DOHH2 (cell line): ENCODE measurements around the gene SPTBN1.

Experiments
- H3F3A ChIP-seq: fragments of 200-600 bp; sonication (generic), shearing (Covaris generic); 2 replicates; pipeline ENCODE4 v1.6.0; 2016; ENCODE audit warnings: antibody characterized with exemption, mild to moderate bottlenecking; ENCODE audit not compliant: control insufficient read depth, insufficient read depth
- H3K27ac ChIP-seq: fragments of 200-600 bp; sonication (generic); 2 replicates; pipeline ENCODE4 v1.5.1; 2014; ENCODE audit warnings: low read depth, mild to moderate bottlenecking, low read length, moderate library complexity
- H3K27me3 ChIP-seq: fragments of 200-600 bp; sonication (generic); 2 replicates; pipeline ENCODE4 v1.6.1; 2014; ENCODE audit warnings: mild to moderate bottlenecking, low read length, mixed read lengths; ENCODE audit not compliant: control insufficient read depth
- H3K36me3 ChIP-seq: fragments of 200-600 bp; sonication (generic); 2 replicates; pipeline ENCODE4 v1.6.1; 2014; ENCODE audit warnings: mild to moderate bottlenecking, low read length, moderate library complexity, mixed read lengths; ENCODE audit not compliant: control insufficient read depth
- H3K4me1 ChIP-seq: fragments of 200-600 bp; sonication (generic); 2 replicates; pipeline ENCODE4 v1.6.1; 2014; ENCODE audit warnings: mild to moderate bottlenecking, low read length, mixed read lengths; ENCODE audit not compliant: control insufficient read depth
- H3K4me2 ChIP-seq: fragments of 200-600 bp; sonication (generic); 2 replicates; pipeline ENCODE4 v1.6.0; 2014; ENCODE audit warnings: mild to moderate bottlenecking, low read length, moderate library complexity
- H3K4me3 ChIP-seq: fragments of 200-600 bp; sonication (generic); 2 replicates; pipeline ENCODE4 v1.5.1; 2014; ENCODE audit warnings: mild to moderate bottlenecking, low read length, mixed read lengths
- H3K79me2 ChIP-seq: fragments of 200-600 bp; sonication (generic); 2 replicates; pipeline ENCODE4 v1.6.1; 2014; ENCODE audit warnings: mild to moderate bottlenecking, low read length, mixed read lengths; ENCODE audit not compliant: control insufficient read depth
- H3K9me2 ChIP-seq: fragments of 200-600 bp; sonication (generic); replicated peaks from 2 replicates; pipeline ENCODE4 v1.6.1; 2014; ENCODE audit warnings: mild to moderate bottlenecking, low read length, mixed read lengths; ENCODE audit not compliant: control insufficient read depth
- H3K9me3 ChIP-seq: fragments of 200-600 bp; sonication (generic); 2 replicates; pipeline ENCODE4 v1.6.1; 2014; ENCODE audit warnings: antibody characterized with exemption, low read length, mixed read lengths; ENCODE audit not compliant: control insufficient read depth, insufficient read depth
- H4K20me1 ChIP-seq: fragments of 200-600 bp; sonication (generic); 2 replicates; pipeline ENCODE4 v1.6.0; 2014; ENCODE audit warnings: low read depth, mild to moderate bottlenecking, antibody characterized with exemption, low read length, moderate library complexity; ENCODE audit not compliant: control insufficient read depth, insufficient read depth
- CTCF ChIP-seq: fragments of 200-600 bp; sonication (generic); IDR thresholded peaks from one replicate; pipeline ENCODE4 v1.5.1; 2014; ENCODE audit warnings: antibody characterized with exemption, mild to moderate bottlenecking, low read depth, low read length; ENCODE audit not compliant: poor library complexity, severe bottlenecking
- EZH2phosphoT487 ChIP-seq: fragments of 200-600 bp; sonication (generic); IDR thresholded peaks from 2 replicates; pipeline ENCODE4 v1.6.1; 2017; ENCODE audit warnings: borderline replicate concordance, mild to moderate bottlenecking, antibody characterized with exemption, low read length, moderate library complexity, mixed read lengths

The SPTBN1 gene

GRCh38 chr2:54520687-54521086, 64.6 kb downstream of the SPTBN1 start:
- H3K4me3 ChIP-seq, result no peak overlapping the region
- H4K20me1 ChIP-seq, result no peaks in the 10 kb centered on the region
- no peaks in the 10 kb centered on the region for H3K9me2 ChIP-seq
- no peaks in the 10 kb centered on the region for H3K27me3 ChIP-seq
- H3K4me1 ChIP-seq, result no peaks in the 10 kb centered on the region
- no peaks in the 10 kb centered on the region for H3K36me3 ChIP-seq
- H3K27ac ChIP-seq, result no peak overlapping the region
- H3F3A ChIP-seq, result no peaks in the 10 kb centered on the region
- no peaks in the 10 kb centered on the region for H3K9me3 ChIP-seq
- H3K79me2 ChIP-seq, result no peaks in the 10 kb centered on the region
- TF ChIP-seq EZH2phosphoT487 (no peak), CTCF (no peak)
- no peak overlapping the region for H3K4me2 ChIP-seq

- H3K27me3 ChIP-seq, result no peaks in the 10 kb centered on the region
- no peaks in the 10 kb centered on the region for H3K36me3 ChIP-seq
- H3K4me2 ChIP-seq, result no peak overlapping the region
- H3K27ac ChIP-seq, result no peak overlapping the region
- H3K4me3 ChIP-seq, result no peak overlapping the region
- no peaks in the 10 kb centered on the region for H3K4me1 ChIP-seq
- TF ChIP-seq CTCF (peak; percentile 66), EZH2phosphoT487 (no peak)
- H4K20me1 ChIP-seq, result no peaks in the 10 kb centered on the region
- H3K9me2 ChIP-seq, result no peaks in the 10 kb centered on the region
- no peaks in the 10 kb centered on the region for H3K79me2 ChIP-seq
- H3K9me3 ChIP-seq, result no peaks in the 10 kb centered on the region
- H3F3A ChIP-seq, result no peaks in the 10 kb centered on the region
Measured at GRCh38 chr2:54522624-54523281, 66.6 kb downstream of the SPTBN1 start.

- H3K27ac ChIP-seq, result no peak overlapping the region
- H3K4me1 ChIP-seq, result no peaks in the 10 kb centered on the region
- no peaks in the 10 kb centered on the region for H3K9me3 ChIP-seq
Measured at GRCh38 chr2:54523324-54523959, 67.3 kb downstream of the SPTBN1 start.

More at GRCh38 chr2:54523324-54523959, 67.3 kb downstream of the SPTBN1 start:
- Histone ChIP-seq H3K27me3 (no peaks in the 10 kb centered on the region), H3K79me2 (no peaks in the 10 kb centered on the region), H3F3A (no peaks in the 10 kb centered on the region), H3K9me2 (no peaks in the 10 kb centered on the region), H3K4me2 (no peak overlapping the region), H3K36me3 (no peaks in the 10 kb centered on the region), H3K4me3 (no peak overlapping the region), H4K20me1 (no peaks in the 10 kb centered on the region)
- no peak for TF ChIP-seq CTCF
- TF ChIP-seq EZH2phosphoT487, result no peak
